Activated CD8-positive, alpha-beta T cell treated with anti-CD3 and anti-CD28 coated beads, Interleukin-2, amount 10 ng/mL, durations not matched to agents 7 days and 5 days (primary cell): ENCODE measurements around the gene CACNG4. TPM values are rescaled to one million over a fixed set of nuclear protein-coding genes. Genes with fewer than 3 reads are reported as not detected.

ENCODE experiments used
- ATAC-seq: fragments of 150-1000 bp; cut with Tn5 transposase; one replicate; pipeline ENCODE4 v1.10.0; 2021; ENCODE audit warnings: moderate library complexity
- CTCF ChIA-PET: fragments of 350-600 bp; sonication (Branson Sonifier 250); formaldehyde crosslinking; loops from one replicate; lab custom pipeline; 2021; ENCODE audit warnings: antibody characterized with exemption; lab: Charles Lee
- POLR2A ChIA-PET: fragments of 350-600 bp; sonication (Branson Sonifier 250); formaldehyde crosslinking; loops from one replicate; lab custom pipeline; 2021; ENCODE audit warnings: antibody characterized with exemption; lab: Charles Lee
- DNase-seq: peaks from one replicate; pipeline ENCODE4 v3.0.0-alpha.2; 2020
- H3K27ac Mint-ChIP-seq: one replicate; pipeline ENCODE4 v1.8.0; 2021; ENCODE audit warnings: mild to moderate bottlenecking, mixed read lengths
- H3K27me3 Mint-ChIP-seq: one replicate; pipeline ENCODE4 v1.8.0; 2021; ENCODE audit warnings: low read depth, mixed read lengths
- H3K36me3 Mint-ChIP-seq: one replicate; pipeline ENCODE4 v1.8.0; 2021; ENCODE audit warnings: low read depth, mixed read lengths
- H3K4me1 Mint-ChIP-seq: one replicate; pipeline ENCODE4 v1.8.0; 2021; ENCODE audit warnings: low read depth, mixed read lengths
- H3K4me3 Mint-ChIP-seq: one replicate; pipeline ENCODE4 v1.8.0; 2021; ENCODE audit warnings: mild to moderate bottlenecking, mixed read lengths
- H3K9me3 Mint-ChIP-seq: one replicate; pipeline ENCODE4 v1.8.0; 2022; ENCODE audit warnings: mixed read lengths; ENCODE audit not compliant: insufficient read depth
- total RNA-seq, 2 experiments: library from RNA; stranded (reverse); gene quantifications; one replicate each; pipeline ENCODE4 v1.2.3, GENCODE V29; 2021

Gene CACNG4
- total RNA-seq, 2 experiments from 2014 or later, result not detected

DNA sequence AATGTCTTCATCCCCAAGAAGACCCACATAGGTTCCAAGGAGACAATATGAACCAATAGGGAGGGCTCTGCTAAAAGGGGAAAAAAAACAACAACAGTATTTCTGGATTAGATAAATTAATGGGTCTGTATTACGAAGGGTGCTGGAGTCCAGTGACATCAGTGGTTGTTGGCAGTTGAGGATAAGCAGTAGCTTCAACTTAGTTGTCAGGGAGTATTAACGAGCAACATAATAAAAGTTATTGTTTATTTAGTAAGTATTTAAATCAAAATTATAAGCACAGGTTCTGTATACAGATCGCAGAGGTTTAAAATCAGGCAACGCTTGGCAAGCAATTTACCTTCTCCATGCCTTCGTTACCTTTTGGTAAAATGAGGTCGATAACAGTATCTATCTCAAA, 7.6 kb upstream of the CACNG4 start:
- Mint-ChIP-seq H3K36me3 (no peaks in the 10 kb centered on the region), H3K4me3 (no peak overlapping the region)
- CTCF ChIA-PET, result no interaction called here

DNA sequence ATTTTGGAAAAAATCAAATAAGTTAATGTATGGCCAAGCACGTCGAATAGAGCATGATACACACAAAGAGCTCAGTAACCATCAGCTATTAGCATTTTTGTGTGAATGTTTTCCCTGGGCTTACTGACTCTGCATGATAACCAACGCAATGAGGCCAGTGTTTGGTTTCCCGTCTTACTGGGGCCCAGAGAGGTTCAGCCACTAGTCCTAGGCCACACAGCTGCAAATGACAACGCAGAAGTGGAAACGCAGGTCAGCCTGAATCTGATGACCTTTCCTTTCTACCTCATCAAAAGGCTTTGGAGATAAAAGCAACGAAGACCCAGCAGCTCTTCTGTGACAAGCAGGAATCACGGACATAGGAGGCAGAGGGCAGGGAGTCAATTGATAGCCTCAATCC, 7.2 kb upstream of the CACNG4 start:
- no peaks in the 10 kb centered on the region for H3K4me1 Mint-ChIP-seq
- ChIA-PET CTCF (no interaction called here), POLR2A (no interaction called here)
- peaks cover 7% of the 10 kb centered on the region for H3K27me3 Mint-ChIP-seq
- no peak overlapping the region for H3K4me3 Mint-ChIP-seq
- ATAC-seq, result no peak
- H3K9me3 Mint-ChIP-seq, result no peaks in the 10 kb centered on the region
- H3K27ac Mint-ChIP-seq, result no peak overlapping the region
- H3K36me3 Mint-ChIP-seq, result no peaks in the 10 kb centered on the region
- no peak for DNase-seq

More for the DNA sequence above, 7.6 kb upstream of the CACNG4 start:
- DNase-seq (no peak), ATAC-seq (no peak)
- Mint-ChIP-seq H3K27ac (no peak overlapping the region), H3K4me1 (no peaks in the 10 kb centered on the region), H3K27me3 (peaks cover 4% of the 10 kb centered on the region), H3K9me3 (no peaks in the 10 kb centered on the region)
- POLR2A ChIA-PET, result no interaction called here

GRCh38 chr17:66957951-66958579, 6.4 kb upstream of the CACNG4 start:
- H3K4me3 Mint-ChIP-seq, result no peak overlapping the region
- no peak overlapping the region for H3K27ac Mint-ChIP-seq
- H3K4me1 Mint-ChIP-seq, result no peaks in the 10 kb centered on the region
- H3K27me3 Mint-ChIP-seq, result peaks cover 15% of the 10 kb centered on the region
- CTCF ChIA-PET, result no interaction called here
- ATAC-seq (no peak), DNase-seq (no peak)
- POLR2A ChIA-PET, result no interaction called here
- no peaks in the 10 kb centered on the region for H3K36me3 Mint-ChIP-seq
- no peaks in the 10 kb centered on the region for H3K9me3 Mint-ChIP-seq

DNA sequence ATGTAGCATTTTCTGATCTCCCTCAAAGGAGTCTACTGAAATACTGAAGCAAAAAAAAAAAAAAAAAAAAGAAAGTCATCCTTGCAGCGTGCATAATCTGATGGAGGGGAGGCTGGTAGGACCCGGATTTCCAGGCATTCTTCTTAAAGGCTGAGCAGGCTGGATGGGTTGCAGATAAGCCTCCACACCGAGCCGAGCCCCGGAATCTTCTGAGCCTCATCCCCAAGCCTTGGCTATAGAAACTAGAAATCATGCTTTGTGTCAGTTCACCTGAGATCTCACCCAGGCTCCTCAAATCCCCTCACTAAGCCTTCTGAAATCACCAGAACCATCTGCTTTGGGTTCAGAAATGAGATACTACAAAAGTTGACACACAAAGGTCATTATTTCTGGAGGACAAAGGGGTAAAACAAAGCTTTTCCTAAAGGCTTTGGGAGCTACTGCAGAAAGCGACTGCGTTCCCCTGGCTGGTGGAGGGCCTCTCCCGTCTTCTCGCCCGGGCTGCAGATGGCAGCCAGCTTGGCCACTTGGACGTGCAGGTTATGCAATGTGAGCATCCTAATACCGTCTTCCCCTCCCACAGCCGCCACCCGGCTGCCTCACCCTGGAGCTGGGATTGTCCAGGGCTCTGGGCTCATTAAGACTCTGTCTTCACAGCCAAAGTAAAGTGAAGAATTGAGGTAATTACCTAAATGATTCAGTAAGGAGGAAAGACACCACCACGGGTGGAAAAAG, 4.7 kb upstream of the CACNG4 start:
- ATAC-seq (no peak), DNase-seq (no peak)
- H3K9me3 Mint-ChIP-seq, result no peaks in the 10 kb centered on the region
- CTCF ChIA-PET, result interaction anchor here (0.6 kb wide), 1 partner anchor 35 kb away, joined by 3 read pairs; no protein-coding TSS in a partner anchor
- peaks cover 27% of the 10 kb centered on the region for H3K27me3 Mint-ChIP-seq
- POLR2A ChIA-PET, result no interaction called here
- H3K27ac Mint-ChIP-seq, result no peak overlapping the region
- no peak overlapping the region for H3K4me3 Mint-ChIP-seq
- no peaks in the 10 kb centered on the region for H3K36me3 Mint-ChIP-seq
- H3K4me1 Mint-ChIP-seq, result peaks cover under 1% of the 10 kb centered on the region

GRCh38 chr17:66960613-66961012, 3.9 kb upstream of the CACNG4 start:
- Mint-ChIP-seq H3K4me1 (peaks cover 5% of the 10 kb centered on the region), H3K27me3 (peaks cover 32% of the 10 kb centered on the region), H3K27ac (no peak overlapping the region), H3K9me3 (no peaks in the 10 kb centered on the region), H3K4me3 (no peak overlapping the region), H3K36me3 (no peaks in the 10 kb centered on the region)
- ChIA-PET CTCF (no interaction called here), POLR2A (no interaction called here)
- ATAC-seq (no peak), DNase-seq (no peak)

GRCh38 chr17:66963521-66963908, 992 bp upstream of the CACNG4 start:
- H3K27me3 Mint-ChIP-seq, result peaks cover 57% of the 10 kb centered on the region
- CTCF ChIA-PET, result no interaction called here
- ATAC-seq (no peak), DNase-seq (no peak)
- H3K9me3 Mint-ChIP-seq, result no peaks in the 10 kb centered on the region
- no peak overlapping the region for H3K4me3 Mint-ChIP-seq
- H3K36me3 Mint-ChIP-seq, result no peaks in the 10 kb centered on the region
- peaks cover 10% of the 10 kb centered on the region for H3K4me1 Mint-ChIP-seq
- POLR2A ChIA-PET, result no interaction called here
- no peak overlapping the region for H3K27ac Mint-ChIP-seq

- Mint-ChIP-seq H3K36me3 (no peaks in the 10 kb centered on the region), H3K4me3 (peak overlapping the region; percentile 50), H3K27me3 (peaks cover 66% of the 10 kb centered on the region), H3K27ac (no peak overlapping the region), H3K4me1 (peaks cover 10% of the 10 kb centered on the region), H3K9me3 (no peaks in the 10 kb centered on the region)
- ATAC-seq, result peak; percentile 44
- ChIA-PET CTCF (no interaction called here), POLR2A (no interaction called here)
- DNase-seq, result peak; percentile 27
Observed at GRCh38 chr17:66964930-66965800, 658 bp downstream of the CACNG4 start.

DNA sequence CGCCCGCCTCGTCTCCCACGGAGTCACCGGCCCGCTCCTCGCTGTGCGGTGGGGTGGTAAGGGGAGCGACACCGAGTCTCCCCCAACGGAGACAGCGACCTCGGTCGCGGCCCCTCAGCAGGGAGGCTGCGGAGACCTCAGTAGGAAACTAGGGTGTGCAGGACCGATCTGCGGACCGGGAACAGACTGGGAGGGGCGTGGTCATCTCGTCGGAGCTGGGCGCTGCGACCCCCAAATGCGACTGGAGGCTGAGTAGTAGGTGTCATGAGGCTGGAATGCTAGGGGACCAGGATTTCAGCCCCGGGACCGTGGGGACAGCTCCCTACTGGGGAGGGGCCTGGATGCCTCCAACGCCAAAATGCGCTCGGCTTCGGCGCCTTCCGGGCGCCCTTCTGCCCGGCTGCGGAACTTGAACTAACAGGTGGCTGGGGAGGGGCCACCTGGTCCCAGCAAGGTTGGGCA, 1.3 kb downstream of the CACNG4 start:
- Mint-ChIP-seq H3K9me3 (no peaks in the 10 kb centered on the region), H3K27ac (no peak overlapping the region), H3K36me3 (no peaks in the 10 kb centered on the region), H3K27me3 (peaks cover 63% of the 10 kb centered on the region), H3K4me1 (peaks cover 10% of the 10 kb centered on the region), H3K4me3 (peak overlapping the region; percentile 50)
- ATAC-seq (peak; percentile 40), DNase-seq (no peak)
- CTCF ChIA-PET, result no interaction called here
- POLR2A ChIA-PET, result no interaction called here

GRCh38 chr17:66966298-66966697, 1.8 kb downstream of the CACNG4 start:
- POLR2A ChIA-PET, result no interaction called here
- ATAC-seq (no peak), DNase-seq (no peak)
- Mint-ChIP-seq H3K9me3 (no peaks in the 10 kb centered on the region), H3K27ac (no peak overlapping the region), H3K4me1 (peaks cover 10% of the 10 kb centered on the region), H3K4me3 (peak overlapping the region; percentile 39), H3K36me3 (no peaks in the 10 kb centered on the region), H3K27me3 (peaks cover 62% of the 10 kb centered on the region)
- CTCF ChIA-PET, result interaction anchor here (1.9 kb wide), 1 partner anchor 116 kb away, joined by 4 read pairs; no protein-coding TSS in a partner anchor

DNA sequence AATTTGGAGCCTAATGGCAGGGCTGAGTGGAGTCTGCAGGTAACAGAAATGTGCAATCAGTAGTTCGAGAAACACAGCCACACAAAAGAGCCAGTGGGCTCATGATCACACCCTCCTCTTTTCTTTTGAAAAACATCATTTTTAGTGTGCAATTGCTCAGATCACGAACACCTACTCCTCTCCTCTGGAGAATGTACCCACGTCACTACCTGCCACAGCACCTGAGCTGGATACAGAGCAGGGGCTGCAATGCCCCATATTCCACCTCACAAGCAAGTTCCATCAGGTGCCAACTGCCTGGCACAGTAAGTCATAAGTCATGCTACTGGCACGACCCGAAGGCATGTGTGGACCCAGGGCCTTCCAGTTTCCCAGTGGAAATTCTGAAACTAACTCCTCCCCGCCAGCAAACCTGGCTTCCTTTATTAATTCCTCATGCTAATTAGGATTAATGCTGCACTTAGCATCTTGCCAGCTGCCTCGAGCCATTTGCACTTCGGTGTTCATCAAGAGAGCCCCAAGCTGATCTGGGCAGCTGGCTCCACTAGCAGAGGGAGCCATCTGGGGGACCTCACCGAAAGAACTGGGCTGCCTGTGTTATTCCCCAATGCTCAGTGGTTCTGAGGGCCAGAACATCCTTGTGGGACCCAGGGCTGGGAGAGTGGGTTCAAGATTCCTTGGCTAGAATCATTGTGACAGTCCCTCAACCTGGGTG, 2.4 kb downstream of the CACNG4 start:
- H3K9me3 Mint-ChIP-seq, result no peaks in the 10 kb centered on the region
- peaks cover 68% of the 10 kb centered on the region for H3K27me3 Mint-ChIP-seq
- DNase-seq (no peak), ATAC-seq (no peak)
- peaks cover 10% of the 10 kb centered on the region for H3K4me1 Mint-ChIP-seq
- ChIA-PET CTCF (interaction anchor here (1.9 kb wide), 1 partner anchor 115 kb away, joined by 4 read pairs; no protein-coding TSS in a partner anchor), POLR2A (no interaction called here)
- H3K36me3 Mint-ChIP-seq, result no peaks in the 10 kb centered on the region
- H3K27ac Mint-ChIP-seq, result no peak overlapping the region
- H3K4me3 Mint-ChIP-seq, result peak overlapping the region; percentile 39

DNA sequence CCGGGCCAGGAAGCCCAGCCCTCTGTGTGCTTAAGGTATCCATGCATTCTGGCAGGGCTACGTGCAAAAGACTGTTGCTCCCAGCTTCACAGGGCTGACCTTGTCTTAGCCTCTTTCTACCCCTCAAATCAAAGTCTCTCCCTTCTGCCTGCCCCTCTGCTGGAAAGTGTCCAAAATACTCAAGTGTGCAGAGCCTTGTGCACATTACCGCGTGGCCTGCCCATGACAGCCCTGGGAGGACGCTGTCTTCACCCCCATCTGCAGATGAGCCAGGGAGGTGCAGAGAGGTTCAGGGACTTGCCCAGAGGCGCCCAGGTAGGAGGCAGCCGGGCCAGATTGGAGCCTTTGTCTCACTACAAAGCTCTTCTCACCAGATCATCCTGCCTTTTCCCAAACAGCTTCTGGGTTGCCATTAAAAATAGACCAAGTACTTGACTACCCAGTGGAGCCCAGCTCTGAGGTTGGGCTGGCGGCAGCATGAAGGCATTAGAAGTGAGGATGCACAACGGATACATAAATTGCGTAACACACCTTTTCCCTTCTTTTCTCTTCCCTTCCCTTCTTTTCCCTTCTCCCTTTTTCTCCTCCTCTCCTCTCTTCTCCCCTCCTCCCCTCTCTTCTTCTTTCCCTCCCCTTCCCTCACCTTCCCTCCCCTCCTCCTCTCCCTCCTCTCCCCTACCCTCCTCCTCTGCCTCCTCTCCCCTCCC, 3.5 kb downstream of the CACNG4 start:
- DNase-seq, result no peak
- H3K9me3 Mint-ChIP-seq, result no peaks in the 10 kb centered on the region
- H3K4me3 Mint-ChIP-seq, result no peak overlapping the region
- no peaks in the 10 kb centered on the region for H3K36me3 Mint-ChIP-seq
- no peak for ATAC-seq
- CTCF ChIA-PET, result interaction anchor here (1.9 kb wide), 1 partner anchor 114 kb away, joined by 4 read pairs; no protein-coding TSS in a partner anchor
- H3K27me3 Mint-ChIP-seq, result peaks cover 59% of the 10 kb centered on the region
- POLR2A ChIA-PET, result no interaction called here
- no peak overlapping the region for H3K27ac Mint-ChIP-seq
- peaks cover 10% of the 10 kb centered on the region for H3K4me1 Mint-ChIP-seq
